GM12878 (cell line): ENCODE data around the gene PPP1R3E.

Experiments used
- TF ChIP-seq, protein P1 (sequence below), 3 experiments: IDR thresholded peaks in 2 of 3; conservative IDR thresholded peaks in 1 of 3; 2 replicates each; pipeline ENCODE4 v1.5.1; 2011; ENCODE audit warnings: low read depth in 3 of 3, low read length in 3 of 3, mild to moderate bottlenecking in 3 of 3, control low read depth in 2 of 3, moderate library complexity in 2 of 3, inconsistent platforms in 1 of 3, mixed read lengths in 1 of 3; ENCODE audit not compliant: control insufficient read depth in 2 of 3, insufficient read depth in 1 of 3; ENCODE audit errors: extremely low read depth in 1 of 3
- TF ChIP-seq, protein P2 (sequence below): IDR thresholded peaks from 2 replicates; pipeline ENCODE4 v1.6.1; 2011; ENCODE audit warnings: low read depth, mild to moderate bottlenecking, low read length, moderate library complexity, borderline replicate concordance; ENCODE audit errors: extremely low read depth
- TF ChIP-seq, protein P3 (sequence below): IDR thresholded peaks from 2 replicates; pipeline ENCODE4 v1.6.1; 2011; ENCODE audit warnings: borderline replicate concordance, low read depth, mild to moderate bottlenecking, moderate library complexity, mixed read lengths, low read length; ENCODE audit not compliant: insufficient read depth; ENCODE audit errors: extremely low read length

DNA sequence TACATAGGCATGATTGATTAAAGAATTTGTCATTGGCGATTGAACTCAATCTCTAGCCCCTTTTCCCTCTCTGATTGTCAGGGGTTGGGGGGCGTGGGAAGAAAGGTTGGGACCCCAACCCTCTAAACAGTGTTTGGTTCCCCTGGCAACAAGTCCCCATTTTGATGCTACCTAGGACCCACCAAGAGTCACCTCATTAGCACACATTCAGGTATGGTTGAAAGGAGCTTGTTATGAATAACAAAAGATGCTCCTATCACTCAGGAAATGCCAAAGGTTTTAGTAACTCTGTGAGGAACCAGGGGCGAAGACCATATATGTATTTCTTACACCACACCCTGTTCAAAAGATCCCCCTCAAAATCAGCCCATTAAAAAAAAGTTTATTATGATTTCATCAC, 50.7 kb downstream of the PPP1R3E start:
- TF ChIP-seq, protein P1, sequence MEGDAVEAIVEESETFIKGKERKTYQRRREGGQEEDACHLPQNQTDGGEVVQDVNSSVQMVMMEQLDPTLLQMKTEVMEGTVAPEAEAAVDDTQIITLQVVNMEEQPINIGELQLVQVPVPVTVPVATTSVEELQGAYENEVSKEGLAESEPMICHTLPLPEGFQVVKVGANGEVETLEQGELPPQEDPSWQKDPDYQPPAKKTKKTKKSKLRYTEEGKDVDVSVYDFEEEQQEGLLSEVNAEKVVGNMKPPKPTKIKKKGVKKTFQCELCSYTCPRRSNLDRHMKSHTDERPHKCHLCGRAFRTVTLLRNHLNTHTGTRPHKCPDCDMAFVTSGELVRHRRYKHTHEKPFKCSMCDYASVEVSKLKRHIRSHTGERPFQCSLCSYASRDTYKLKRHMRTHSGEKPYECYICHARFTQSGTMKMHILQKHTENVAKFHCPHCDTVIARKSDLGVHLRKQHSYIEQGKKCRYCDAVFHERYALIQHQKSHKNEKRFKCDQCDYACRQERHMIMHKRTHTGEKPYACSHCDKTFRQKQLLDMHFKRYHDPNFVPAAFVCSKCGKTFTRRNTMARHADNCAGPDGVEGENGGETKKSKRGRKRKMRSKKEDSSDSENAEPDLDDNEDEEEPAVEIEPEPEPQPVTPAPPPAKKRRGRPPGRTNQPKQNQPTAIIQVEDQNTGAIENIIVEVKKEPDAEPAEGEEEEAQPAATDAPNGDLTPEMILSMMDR (IDR thresholded peaks at IDR 0.05 in 2 of 3, conservative IDR thresholded peaks at IDR 0.05 in 1 of 3; ENCODE audit: control insufficient read depth in 2 of 3, extremely low read depth in 1 of 3, insufficient read depth in 1 of 3, low read depth in 3 of 3, low read length in 3 of 3) = no peak
- TF ChIP-seq, protein P2, sequence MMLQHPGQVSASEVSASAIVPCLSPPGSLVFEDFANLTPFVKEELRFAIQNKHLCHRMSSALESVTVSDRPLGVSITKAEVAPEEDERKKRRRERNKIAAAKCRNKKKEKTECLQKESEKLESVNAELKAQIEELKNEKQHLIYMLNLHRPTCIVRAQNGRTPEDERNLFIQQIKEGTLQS = no peak
- TF ChIP-seq, protein P3, sequence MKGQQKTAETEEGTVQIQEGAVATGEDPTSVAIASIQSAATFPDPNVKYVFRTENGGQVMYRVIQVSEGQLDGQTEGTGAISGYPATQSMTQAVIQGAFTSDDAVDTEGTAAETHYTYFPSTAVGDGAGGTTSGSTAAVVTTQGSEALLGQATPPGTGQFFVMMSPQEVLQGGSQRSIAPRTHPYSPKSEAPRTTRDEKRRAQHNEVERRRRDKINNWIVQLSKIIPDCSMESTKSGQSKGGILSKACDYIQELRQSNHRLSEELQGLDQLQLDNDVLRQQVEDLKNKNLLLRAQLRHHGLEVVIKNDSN = no peak
